HG02973 (cell line): ENCODE results near the gene GNAL.
"Not testable (repeated sequence)": the region's sequence is repeated elsewhere in the genome, so short reads cannot be mapped to it uniquely, and the experiment has no call there.

Experiments used
- ATAC-seq: cut with Tn5 transposase; IDR thresholded peaks from one replicate; pipeline ENCODE4 v1.9.1; 2021; ENCODE audit warnings: moderate library complexity; ENCODE audit not compliant: unreplicated experiment

Gene GNAL

DNA sequence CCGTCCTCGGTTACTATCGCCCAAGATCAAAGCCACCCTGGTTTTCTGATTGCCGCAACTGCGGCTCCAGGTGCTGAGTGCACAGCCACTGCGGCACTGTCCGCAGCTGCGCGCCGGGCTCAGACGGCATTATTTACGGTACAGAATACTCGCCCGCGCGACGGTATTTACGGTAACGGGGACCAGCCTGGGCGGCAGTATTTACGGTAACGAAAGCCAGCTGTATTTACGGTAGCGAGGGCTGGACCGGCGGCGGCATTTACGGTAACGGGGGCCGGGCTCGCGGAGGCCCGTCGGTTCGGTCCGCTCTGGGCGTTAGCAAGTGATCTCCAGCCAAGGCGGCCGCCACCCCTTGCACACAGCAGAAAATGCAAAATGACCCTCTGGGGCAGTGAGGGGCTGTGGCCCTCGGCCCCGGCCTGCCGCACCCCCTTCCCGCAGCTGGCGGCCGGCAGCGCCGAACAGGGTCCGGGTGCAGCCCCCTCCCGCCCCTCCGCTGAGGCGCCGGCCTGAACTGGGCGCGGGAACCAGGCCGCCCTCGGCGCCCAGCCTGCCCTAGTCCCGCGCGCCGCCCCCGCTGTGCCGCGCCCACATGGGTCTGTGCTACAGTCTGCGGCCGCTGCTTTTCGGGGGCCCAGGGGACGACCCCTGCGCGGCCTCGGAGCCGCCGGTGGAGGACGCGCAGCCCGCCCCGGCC, at the start of gene GNAL:
Gene GNAL, plus strand, starts transcription at position 293 of the 697 bp plus-strand sequence. Its CDS starts 300 bp downstream, at position 593.
- peak; percentile 72 for ATAC-seq

- ATAC-seq: not testable (repeated sequence)
Measured at GRCh38 chr18:11647310-11647709, 41.8 kb upstream of the GNAL start.

DNA sequence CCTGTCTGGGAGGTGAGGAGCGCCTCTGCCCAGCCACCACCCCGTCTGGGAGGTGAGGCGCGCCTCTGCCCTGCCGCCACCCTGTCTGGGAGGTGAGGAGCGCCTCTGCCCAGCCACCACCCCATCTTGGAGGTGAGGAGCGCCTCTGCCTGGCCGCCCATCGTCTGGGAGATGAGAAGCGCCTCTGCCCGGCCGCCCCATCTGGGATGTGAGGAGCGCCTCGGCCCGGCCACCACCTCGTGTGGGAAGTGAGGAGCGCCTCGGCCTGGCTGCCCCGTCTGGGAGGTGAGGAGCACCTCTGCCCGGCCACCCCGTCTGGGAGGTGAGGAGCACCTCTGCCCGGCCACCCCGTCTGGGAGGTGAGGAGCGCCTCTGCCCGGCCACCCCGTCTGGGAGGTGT, 41.3 kb upstream of the GNAL start:
- not testable (repeated sequence) for ATAC-seq

GRCh38 chr18:11649839-11650238, 39.2 kb upstream of the GNAL start:
- no peak for ATAC-seq

GRCh38 chr18:11651899-11652298, 37.2 kb upstream of the GNAL start:
- no peak for ATAC-seq

DNA sequence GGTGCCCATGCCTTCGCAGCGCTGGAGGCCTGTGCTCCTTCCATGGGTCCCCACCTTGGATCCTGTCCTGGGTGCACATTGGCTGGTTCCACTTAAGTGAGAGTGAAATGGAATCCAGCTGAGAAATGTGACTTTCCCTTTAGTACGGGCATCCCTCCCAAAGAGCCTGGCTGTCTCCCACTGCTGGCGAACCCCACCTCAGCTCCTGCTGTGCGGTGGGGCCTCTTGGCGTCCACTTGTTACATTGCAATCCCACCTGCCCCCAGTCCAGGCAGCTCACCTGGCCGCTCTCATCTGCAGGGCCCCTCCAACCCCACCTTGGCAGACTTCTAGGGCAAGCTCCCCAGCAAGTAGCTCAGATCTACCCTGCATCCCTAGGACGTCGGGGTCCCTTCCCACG, 35.5 kb upstream of the GNAL start:
- no peak for ATAC-seq

- no peak for ATAC-seq
Measured at GRCh38 chr18:11654736-11655605, 34.1 kb upstream of the GNAL start.

- ATAC-seq: no peak
Measured at GRCh38 chr18:11655606-11655932, 33.5 kb upstream of the GNAL start.

DNA sequence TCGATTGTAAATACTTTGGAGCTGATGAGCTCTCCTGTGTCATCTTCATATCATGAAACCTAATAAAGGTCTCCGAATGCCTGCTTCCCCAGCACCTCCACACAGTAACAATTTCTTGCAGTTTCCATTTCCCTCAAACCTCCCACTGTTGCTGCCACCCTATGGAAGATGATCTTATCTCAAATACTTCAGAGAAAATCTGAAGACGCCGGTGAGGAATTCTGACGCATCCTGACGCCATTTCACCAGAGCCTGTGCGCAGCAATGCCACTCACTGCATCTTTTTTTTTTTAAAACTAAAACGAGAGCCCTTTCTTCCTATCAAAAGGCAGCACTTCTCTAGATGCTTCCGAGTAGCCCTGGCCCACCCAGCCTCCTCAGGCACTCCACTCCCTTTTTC, 31.9 kb upstream of the GNAL start:
- ATAC-seq: no peak

DNA sequence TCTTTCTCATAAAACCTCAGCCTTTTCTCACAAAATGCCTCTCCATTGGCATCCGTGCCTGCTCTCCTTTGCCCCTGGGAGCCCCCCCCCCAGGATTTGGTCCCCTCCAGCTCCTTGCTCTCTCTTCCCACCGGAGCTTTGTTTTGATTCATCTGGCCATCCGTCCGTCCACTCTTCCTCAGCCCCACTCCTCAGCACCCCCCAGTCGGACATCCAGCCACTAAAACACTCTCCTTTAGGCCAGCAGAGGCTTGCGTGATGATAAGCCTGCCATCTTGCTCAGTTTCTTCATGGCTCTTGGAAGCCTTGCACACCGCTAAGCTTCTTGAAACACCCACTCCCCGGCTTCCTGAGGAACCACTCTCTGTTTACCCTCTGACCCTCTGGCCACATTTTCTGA, 31.5 kb upstream of the GNAL start:
- no peak for ATAC-seq

DNA sequence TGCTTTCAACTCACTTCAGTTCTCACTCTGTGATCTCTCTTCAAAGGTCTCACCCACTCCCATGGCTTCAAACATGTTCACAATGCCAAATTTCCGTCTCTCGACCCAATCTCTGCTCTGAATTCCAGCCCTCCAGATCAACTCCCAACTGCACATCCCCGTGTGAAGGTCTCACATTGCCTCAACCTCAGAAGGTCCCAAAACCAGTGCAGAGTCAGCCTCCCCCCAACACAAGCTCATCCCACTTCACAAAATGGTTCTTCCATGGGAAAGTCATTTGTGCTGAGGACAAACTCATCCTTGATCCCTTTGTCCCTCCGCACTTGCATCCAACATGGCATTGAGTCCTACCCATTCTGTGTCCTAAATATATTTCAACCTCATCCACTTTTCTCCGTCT, 31.0 kb upstream of the GNAL start:
- ATAC-seq: no peak

- ATAC-seq: no peak
Measured at GRCh38 chr18:11658989-11659388, 30.1 kb upstream of the GNAL start.

GRCh38 chr18:11660691-11661090, 28.4 kb upstream of the GNAL start:
- no peak for ATAC-seq

GRCh38 chr18:11661430-11661829, 27.6 kb upstream of the GNAL start:
- ATAC-seq: no peak

DNA sequence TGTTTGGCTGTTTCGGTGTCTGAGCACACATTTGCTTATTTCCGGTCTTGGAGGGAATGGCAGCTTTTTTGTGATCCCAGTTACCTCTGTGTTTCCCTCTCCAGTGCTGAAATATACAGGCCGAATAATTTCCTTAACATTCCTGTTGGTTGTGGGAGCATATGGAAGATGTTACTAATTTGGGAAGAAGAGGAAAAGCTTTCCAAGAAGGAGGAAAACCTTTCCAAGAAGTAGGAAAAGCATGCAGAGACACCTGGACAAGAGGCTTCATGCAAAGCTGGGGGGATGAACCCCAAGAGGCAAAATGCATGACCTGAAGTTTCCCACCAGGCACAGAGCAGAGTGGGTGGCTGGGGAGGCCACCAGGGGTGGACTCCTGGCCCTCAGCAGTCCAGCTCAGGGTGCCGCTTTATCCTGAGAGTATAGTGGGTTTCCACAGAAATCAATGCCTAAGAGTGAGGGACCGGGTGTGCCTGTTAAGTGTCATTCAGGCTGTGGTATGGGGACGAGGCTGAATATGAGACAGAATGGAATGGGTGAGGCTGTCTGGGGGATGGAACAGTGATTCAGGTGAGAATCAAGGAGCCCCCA, 25.5 kb upstream of the GNAL start:
- ATAC-seq: no peak

DNA sequence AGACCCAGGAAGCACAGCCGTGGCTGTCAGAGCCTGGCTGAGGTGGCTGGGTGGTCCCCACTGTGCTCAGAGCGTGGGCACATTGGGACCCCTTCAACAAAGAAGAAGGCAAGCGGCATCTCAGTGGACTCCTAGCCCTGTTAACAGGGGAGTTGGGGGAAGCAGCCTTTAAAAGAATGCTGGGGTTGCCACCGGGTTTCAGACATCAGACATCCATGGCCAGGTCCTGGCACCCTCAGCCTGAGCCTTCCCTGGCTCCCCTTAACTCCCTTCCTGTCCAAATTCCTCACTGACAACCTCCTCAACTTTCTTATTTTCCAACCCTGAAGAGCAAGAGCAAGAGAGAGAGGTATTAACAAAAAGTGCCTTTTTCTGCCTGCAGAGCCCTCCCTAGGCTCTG, 24.8 kb upstream of the GNAL start:
- ATAC-seq: no peak

GRCh38 chr18:11665146-11665545, 23.9 kb upstream of the GNAL start:
- ATAC-seq: no peak

DNA sequence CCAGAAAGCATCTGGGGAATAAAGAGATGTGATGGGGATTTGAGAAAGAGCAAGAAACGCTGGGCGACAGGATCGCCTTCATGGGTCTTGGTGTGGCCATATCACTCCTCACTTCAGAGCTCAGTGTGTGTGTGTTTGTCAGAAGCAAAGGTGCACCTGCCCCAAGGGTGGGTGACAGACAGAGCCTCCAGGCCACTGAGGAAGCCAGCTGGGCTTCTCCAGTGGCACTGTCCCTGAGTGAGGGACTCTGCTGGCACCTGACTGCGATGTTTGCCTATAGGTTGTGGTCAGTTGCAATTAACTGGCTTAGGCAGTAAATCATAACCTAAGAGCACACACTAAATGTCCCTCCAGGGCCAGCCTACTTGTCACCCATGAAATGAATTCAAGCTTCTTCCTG, 23.5 kb upstream of the GNAL start:
- ATAC-seq: no peak

GRCh38 chr18:11666176-11666575, 22.9 kb upstream of the GNAL start:
- no peak for ATAC-seq

DNA sequence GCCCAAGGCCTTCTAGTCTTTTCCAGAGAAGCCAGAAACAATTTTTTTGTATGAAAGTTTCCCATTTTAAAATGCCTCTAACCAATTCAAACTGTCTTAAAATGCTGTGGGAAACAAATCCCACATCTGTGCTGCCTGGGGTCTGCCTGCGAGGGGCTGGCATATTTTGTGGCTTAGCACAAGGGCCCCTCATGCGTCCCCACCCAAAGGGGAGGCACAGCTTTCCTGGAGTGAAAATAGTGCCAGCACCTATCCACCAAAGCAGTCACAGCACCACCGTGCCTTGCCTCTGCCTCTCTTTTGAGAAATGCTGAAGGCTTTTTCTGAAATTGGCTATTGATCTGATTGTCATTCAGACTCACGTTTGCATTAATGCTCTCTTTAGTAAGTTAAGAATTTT, 22.2 kb upstream of the GNAL start:
- no peak for ATAC-seq

DNA sequence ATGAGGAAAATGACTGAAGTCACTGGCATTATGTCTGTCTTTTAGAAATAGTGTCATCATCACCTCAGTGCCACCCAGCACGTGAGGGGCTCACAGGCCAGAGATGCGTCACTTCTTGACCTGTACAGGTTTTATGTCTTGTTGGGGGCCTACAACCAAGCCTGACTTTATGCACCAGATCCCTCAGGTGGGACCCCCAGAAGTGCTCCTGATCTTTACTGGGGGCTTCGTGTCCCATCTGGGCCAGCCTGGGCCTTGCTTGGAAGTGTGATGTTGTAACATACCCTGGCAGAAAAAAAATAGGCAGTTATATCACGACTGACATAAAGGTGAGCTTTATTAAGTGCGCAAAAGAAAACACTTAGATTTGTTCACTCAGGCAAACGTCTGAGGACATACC, 21.5 kb upstream of the GNAL start:
- no peak for ATAC-seq
